IMR-90 (cell line): ENCODE data around the gene ZNF425.

ENCODE experiments used
- BHLHE40 ChIP-seq: fragments of 150-350 bp; IDR thresholded peaks from 2 replicates; pipeline ENCODE4 v1.6.1; 2016; ENCODE audit warnings: mild to moderate bottlenecking, low read depth, low read length
- CEBPB ChIP-seq: IDR thresholded peaks from 2 replicates; pipeline ENCODE4 v1.6.1; 2012; ENCODE audit warnings: low read depth, low read length, improper control_type of control experiment
- CHD1 ChIP-seq: IDR thresholded peaks from 2 replicates; pipeline ENCODE4 v1.6.1; 2012; ENCODE audit warnings: low read depth, low read length, improper control_type of control experiment
- CTCF ChIP-seq: conservative IDR thresholded peaks from 2 replicates; pipeline ENCODE4 v1.5.1; 2012; ENCODE audit warnings: mild to moderate bottlenecking, low read depth, low read length, improper control_type of control experiment
- FOS ChIP-seq: fragments of 150-350 bp; IDR thresholded peaks from 2 replicates; pipeline ENCODE4 v1.6.1; 2016; ENCODE audit warnings: low read depth, low read length
- MXI1 ChIP-seq: IDR thresholded peaks from 2 replicates; pipeline ENCODE4 v1.6.1; 2012; ENCODE audit warnings: low read depth, mild to moderate bottlenecking, low read length, moderate library complexity, borderline replicate concordance
- POLR2A ChIP-seq: IDR thresholded peaks from 2 replicates; pipeline ENCODE4 v1.6.1; 2012; ENCODE audit warnings: mild to moderate bottlenecking, low read depth, low read length
- RAD21 ChIP-seq: IDR thresholded peaks from 2 replicates; pipeline ENCODE4 v1.6.1; 2012; ENCODE audit warnings: low read length, improper control_type of control experiment
- RFX5 ChIP-seq: IDR thresholded peaks from 2 replicates; pipeline ENCODE4 v1.8.0; 2012; ENCODE audit warnings: low read depth, mild to moderate bottlenecking, low read length, moderate library complexity
- SMC3 ChIP-seq: fragments of 150-350 bp; IDR thresholded peaks from 2 replicates; pipeline ENCODE4 v1.6.1; 2016; ENCODE audit warnings: low read depth, mild to moderate bottlenecking, antibody characterized with exemption, low read length, moderate library complexity

- TF ChIP-seq CTCF (no peak), RAD21 (no peak), CHD1 (no peak), BHLHE40 (no peak), POLR2A (no peak), FOS (no peak), MXI1 (no peak), CEBPB (no peak), SMC3 (no peak), RFX5 (no peak)
Measured at GRCh38 chr7:149087376-149087775, 38.7 kb downstream of the ZNF425 start.
